Measurements from ENCODE around the gene LEMD2.

Gene LEMD2

GRCh38 chr6:33732817-33733708 is 55.9 kb downstream of the LEMD2 start:
- no peak for DNase-seq

GRCh38 chr6:33732385-33732784 is 56.5 kb downstream of the LEMD2 start:
- no peak for DNase-seq

- no peak for DNase-seq
These were observed 57.1 kb downstream of the LEMD2 start for GRCh38 chr6:33731751-33732282.

GRCh38 chr6:33731035-33731434 is 57.9 kb downstream of the LEMD2 start:
- no peak for DNase-seq

- no peak for DNase-seq
These were observed 58.3 kb downstream of the LEMD2 start for GRCh38 chr6:33730611-33731010.

GRCh38 chr6:33729059-33729458 is 59.9 kb downstream of the LEMD2 start:
- DNase-seq, result no peak

GRCh38 chr6:33728438-33728837 is 60.5 kb downstream of the LEMD2 start:
- DNase-seq, result no peak

GRCh38 chr6:33727932-33728331 is 61.0 kb downstream of the LEMD2 start:
- no peak for DNase-seq

- no peak for DNase-seq
These were observed 61.8 kb downstream of the LEMD2 start for GRCh38 chr6:33727126-33727525.

GRCh38 chr6:33726696-33727095 is 62.2 kb downstream of the LEMD2 start:
- no peak for DNase-seq

- DNase-seq, result no peak
These were observed 62.8 kb downstream of the LEMD2 start for GRCh38 chr6:33725891-33726673.

- DNase-seq, result no peak
These were observed 63.7 kb downstream of the LEMD2 start for GRCh38 chr6:33725222-33725621.

GRCh38 chr6:33724102-33725023 is 64.6 kb downstream of the LEMD2 start:
- DNase-seq, result no peak

- DNase-seq, result no peak
These were observed 65.4 kb downstream of the LEMD2 start for GRCh38 chr6:33723371-33724085.

GRCh38 chr6:33722103-33722623 is 66.8 kb downstream of the LEMD2 start:
- DNase-seq, result no peak

- no peak for DNase-seq
These were observed 67.4 kb downstream of the LEMD2 start for GRCh38 chr6:33721508-33721907.

Data from NCI-H748 treated with DMSO at 0.1 percent for 48 hours (cell line).